ENCODE measurements around the gene EVC. TPM values are rescaled to one million over a fixed set of nuclear protein-coding genes. Genes with fewer than 3 reads are reported as not detected.

The EVC gene
- total RNA-seq, 1 experiment from 2014 or later = not detected

DNA sequence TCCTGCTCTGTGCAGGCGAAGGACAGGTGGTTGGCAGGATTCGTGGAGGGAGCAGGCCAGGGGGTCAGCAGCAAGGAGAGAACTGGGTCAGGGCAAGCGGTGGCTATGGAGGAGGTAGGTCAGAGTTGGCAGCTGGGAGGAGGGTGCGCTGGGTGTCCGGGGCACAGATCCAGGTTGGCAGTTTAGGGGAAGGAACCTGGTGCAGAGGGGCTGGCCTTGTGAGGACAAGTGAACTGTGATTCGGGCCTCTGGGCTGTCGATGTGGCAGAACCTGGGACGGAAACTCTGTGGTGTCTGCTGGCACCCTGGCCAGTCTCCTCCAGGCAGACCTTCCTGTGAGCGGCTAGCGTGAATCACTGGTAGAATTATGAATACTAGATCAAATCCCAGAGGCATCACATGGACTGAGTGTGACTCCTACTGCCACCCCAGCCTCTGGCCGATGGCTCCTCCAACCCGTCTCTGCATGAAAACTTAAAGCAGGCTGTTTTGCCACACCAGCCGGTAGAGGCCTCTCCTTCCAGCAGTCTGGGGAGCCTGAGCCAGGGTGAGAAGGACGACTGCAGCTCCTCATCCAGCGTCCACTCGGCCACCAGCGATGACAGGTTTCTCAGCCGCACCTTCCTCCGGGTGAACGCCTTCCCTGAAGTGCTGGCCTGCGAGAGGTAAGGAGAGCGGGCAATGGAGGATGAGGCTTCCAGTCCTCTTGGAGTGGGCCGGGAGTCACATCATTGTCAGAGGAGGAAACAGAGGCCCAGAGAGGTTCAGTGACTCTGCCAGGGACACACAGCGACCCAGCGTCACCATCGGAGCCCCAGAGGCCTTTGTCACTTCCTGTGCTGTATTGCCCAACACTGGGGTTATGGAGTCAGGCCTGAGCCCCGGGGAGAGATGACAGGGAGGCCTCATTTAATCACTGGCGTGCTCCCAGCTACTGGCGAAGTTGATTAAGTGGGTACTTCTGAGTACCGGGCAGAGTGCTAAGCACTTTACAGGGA lies 20.3 kb downstream of the EVC start:
- DNase-seq (ENCODE audit: low spot score) = no peak

DNA sequence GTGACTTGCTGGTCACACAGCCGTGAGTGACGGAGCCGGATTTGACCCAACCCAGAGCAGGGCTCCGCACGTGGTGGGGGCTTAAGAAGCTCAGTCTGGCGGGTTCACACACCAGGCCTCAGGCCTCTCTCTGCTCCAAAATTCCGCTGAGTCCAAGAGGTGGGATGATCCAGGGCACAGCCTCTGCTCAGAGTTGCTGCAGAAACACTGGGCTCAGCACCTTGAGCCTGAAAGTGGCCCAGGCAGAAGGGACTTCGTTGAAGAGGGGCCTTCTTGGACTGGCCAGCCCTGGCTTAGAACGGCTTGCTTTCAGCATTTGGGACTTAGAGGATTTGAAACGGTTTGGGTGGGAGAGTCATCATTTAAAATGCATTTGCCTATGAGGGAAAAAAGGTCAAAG lies 21.2 kb downstream of the EVC start:
- DNase-seq (ENCODE audit: low spot score) = no peak

DNA sequence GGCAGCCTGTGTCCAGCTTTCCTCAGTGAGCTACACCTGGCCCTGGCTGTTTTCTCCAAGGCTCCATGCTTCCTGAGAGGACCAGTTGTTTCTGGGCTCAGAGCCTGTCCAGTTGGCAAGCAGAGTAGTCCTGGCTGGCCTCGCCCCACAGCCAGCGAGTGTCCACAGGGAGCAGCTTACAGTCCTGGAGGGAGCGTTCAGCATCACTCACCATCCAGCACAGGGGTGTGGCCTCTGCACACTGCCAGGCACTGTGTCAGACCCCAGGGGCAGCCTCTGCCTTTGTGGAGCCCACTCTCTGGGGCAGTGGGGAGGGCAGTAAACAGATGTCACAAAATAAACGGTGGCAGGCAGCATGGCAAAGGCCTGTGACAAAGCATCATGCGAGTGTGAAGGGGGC lies 23.9 kb downstream of the EVC start:
- no peak for DNase-seq (ENCODE audit: low spot score)

DNA sequence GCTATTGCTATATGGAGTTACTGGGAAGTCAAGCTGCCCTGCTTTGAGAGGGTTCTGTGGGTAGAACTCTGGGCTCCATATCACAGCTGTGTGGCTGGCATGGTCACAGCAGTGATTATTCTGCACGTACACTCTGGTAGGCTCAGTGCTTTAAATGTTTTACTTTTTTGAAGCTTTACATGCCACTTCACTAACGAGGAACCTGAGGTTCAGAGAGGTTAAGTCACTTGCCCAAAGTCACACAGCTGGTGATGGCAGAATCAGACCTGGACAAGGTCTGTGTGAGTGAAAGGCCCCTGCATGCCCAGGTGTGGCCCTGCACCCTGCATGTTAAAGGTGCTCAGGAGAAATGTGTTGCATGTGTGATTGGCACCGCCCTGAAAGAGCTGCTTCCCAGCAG lies 24.5 kb downstream of the EVC start:
- DNase-seq (ENCODE audit: low spot score) = no peak

DNA sequence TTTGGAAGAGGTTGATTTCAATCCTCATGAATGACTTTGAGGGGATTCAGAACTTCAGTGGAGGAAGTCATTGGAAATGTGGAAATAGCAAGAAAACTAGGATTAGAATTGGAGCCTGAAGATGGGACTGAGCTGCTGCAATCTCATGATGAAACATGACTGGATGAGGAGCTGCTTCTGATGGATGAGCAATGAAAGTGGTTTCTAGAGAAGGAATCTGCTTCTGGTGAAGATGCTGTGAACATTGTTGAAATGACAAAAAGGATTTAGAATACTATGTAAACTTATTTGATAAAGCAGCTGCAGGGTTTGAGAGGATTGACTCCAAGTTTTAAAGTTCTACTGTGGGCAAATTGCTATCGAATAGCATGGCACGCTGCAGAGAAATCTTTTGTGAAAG lies 27.1 kb downstream of the EVC start:
- DNase-seq (ENCODE audit: low spot score) = no peak

DNA sequence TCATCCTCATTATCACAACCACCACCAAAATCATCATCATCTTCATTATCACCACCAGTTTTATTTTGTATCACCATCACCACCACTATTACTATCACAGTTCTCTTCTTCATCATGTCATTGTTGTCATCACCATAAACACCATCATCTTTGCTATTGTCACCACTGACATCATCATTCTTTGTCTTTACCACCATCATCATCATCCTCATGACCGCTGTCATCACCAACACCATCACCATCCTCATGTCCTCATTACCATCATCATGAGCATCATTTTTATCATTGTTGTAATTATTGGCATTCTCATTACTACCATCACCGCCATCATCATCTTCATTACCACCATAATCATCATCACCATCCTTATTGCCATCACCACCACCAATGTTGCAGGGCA lies 31.4 kb downstream of the EVC start:
- no peak for DNase-seq (ENCODE audit: low spot score)

DNA sequence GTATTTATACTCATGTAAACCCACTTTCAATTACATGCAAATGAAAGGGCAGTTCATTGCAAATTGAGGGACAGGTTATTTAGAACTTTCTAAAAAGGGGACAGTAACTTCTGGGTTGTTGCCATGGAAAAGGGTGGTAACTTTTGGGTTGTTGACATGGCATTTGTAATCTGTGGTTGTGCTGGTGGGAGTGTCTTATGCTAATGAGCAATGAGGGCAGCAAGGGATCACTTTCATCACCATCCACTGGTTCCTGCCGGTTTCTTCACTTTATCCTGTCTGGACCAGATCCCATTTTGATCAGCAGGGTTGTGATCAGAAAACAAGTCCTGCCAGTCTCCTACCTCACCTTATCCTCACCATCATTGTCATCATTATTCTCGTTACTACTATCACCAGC lies 32.0 kb downstream of the EVC start:
- DNase-seq (ENCODE audit: low spot score) = no peak

DNA sequence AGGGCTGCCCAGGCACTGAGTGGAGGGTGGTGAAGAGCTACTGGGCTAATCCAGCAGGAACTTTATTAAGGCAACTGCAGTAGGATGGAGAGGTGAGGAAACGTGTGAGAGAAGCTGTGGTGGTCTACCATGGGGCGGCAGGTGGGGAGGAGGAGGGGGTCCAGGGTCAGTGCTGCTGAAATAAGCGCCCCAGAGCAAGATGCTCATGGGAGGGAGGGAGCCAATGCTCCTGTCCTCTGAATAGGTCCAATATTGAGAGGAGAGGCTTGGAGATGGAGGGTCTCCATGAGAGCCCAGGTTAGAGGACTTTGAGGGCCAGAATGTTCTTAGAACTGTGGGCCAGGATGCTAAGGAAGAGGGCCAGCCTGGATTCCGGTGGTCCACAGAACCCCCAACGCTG lies 35.2 kb downstream of the EVC start:
- DNase-seq (ENCODE audit: low spot score) = no peak

DNA sequence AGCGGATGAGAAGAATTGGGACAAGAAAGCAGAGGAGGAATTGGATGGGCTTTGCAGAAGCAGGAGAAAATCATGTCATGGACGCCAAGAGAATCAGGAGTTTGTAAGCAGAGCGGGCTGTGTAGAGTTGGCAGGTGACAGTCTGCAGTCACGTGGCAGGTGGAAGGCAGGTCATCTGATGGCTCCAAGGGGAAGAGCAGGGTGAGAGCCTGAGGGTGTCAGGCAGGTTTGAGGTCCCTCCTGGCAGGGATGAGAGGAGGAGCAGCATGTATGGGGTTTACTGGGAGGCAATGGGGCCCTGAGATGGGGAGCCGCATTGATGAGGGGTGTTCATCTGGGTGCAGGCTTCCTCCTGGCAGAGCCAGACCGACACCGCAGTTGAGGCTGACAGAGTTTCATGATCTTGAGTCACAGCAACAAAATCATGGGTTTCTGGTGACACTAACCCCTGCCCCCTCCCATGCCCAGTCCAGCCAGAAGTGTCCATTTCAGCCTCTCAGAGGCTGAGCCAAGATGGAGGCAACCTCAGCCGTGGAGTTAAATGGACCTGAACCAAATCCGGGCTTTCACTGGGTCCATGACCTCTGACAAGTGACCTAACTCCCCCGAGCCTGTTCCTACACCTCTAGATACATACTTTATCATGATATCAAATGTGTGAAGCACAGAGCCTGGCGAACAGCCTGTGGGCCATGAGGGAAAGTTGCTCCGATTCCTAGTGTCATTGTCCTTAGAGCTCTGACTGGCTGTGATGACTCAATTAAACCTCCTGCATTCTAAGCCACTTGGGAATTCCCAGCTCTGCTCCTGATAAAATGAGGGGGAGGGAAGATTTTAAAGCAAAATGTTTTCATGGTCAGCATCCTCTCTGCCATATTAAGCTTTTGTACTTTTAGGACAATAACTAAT lies 36.1 kb downstream of the EVC start:
- DNase-seq (ENCODE audit: low spot score) = no peak

DNA sequence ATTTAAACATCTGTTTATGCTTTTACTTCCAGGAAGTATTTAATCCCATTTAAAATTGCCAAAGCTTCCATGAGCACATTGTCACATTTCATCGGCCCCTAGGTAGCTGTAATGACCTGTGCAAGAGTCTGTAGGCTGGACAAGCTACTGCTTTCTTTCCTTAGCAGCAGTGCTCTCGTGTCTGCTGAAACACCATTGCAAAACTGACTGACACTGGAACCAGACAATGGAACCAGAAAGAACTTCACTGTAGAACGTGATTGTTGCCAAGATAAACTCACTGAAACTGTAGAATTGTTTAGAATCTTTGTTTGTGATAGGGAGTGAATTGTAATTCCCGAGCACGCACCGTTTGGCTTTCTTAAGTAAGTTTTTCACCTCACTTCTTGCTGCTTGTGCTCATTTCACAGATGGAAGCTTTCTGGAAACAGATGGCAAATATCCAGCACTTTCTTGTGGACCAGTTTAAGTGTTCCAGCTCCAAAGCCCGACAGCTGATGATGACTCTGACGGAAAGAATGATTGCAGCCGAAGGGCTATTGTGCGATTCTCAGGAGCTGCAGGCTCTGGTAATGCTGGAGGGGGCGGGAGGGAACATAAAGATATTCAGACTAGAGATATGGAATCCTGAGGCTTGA lies 36.9 kb downstream of the EVC start:
- no peak for DNase-seq (ENCODE audit: low spot score)

DNA sequence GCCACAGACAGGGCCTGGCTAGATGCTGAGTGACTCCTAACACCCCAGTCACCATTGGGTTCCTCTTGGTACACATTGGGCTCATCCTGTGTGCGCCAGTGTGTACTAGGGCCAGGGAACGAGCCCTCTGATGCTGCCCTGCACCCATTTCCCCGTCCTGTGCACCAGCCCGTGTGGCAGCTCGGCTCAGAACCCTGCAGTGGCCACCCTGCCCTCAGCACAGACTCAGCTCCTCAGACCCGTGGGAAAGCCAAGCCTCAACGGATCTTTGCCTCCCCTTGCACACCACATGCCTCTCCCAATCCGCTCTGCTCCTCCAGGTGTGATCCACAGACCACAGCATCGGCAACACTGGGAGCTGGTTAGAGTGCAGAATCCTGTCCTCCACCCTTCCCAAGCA lies 38.6 kb downstream of the EVC start:
- DNase-seq (ENCODE audit: low spot score) = no peak

DNA sequence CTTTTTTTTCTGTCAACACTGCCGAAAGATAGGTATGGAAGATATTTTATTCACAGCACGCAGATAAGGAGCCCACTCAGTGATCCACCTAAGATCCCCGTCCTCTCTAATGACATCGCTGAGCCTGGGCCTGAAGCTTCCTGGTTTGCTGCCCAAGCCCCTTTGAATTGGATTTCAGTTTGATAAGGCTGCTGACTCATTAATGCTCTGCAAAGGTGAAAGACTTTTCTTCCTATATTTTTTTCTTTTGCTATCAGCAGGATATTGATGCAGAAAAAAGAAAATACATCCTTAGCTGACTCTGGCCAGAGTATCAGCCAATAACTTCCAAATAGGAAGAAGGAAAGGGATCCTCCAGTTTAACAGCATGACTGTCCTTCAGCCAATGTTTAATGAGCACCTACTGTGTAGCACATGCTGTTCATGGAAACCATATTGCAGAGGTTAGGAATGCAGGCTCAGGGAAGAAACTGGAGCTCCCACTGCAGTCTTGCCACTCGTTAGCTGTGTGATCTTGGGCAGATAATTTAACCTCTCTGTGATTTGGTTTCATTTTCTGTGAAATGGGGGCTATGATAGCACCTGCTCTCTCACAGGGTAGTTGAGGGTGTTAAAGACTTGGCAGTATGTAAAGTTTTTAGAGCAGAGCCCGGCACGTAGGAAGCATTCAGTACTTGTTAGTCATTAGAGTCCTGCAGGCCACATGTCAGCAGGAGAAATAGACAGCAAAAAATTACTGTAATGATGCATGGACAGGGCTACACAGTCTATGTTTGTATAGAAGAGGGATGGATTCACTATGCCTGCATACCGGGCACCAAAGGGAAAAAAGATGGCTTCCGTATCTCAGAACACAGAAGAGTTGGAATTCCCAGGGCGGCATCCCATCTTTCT lies 39.3 kb downstream of the EVC start:
- DNase-seq (ENCODE audit: low spot score) = no peak

DNA sequence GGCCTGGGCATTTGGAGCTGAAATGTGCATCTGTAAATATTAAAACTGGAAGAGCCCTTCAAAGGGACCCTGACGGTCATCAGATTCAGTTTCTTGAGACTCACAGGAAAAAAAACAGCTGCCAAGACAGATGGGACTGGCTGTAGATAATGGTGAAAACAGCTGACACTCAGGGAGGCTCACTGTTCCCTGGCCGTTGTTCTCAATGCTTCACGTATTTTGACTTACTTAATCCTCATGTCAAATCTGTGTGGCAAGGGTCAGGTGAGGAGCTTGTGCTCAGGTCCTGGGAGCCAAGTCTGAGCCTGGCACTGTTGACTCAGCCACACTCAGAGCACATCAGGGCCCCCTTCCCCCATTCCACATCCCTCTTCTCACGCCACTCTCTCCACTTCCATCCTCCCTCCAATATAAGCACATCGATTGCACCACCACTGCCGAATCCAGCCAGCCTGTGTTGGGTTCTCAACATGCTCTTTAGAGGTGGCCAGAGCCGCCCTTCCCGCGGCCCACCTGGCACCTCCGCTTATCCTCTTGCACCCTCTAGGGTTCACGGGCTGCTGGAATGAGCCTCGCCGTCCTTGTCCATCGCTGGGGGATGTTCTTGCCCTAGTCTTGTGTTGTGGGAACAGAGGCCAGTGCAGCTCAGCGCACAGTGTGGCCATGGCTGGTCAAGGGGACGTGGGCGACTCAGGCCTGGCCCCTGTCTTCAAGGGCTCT lies 40.1 kb downstream of the EVC start:
- no peak for DNase-seq (ENCODE audit: low spot score)

DNA sequence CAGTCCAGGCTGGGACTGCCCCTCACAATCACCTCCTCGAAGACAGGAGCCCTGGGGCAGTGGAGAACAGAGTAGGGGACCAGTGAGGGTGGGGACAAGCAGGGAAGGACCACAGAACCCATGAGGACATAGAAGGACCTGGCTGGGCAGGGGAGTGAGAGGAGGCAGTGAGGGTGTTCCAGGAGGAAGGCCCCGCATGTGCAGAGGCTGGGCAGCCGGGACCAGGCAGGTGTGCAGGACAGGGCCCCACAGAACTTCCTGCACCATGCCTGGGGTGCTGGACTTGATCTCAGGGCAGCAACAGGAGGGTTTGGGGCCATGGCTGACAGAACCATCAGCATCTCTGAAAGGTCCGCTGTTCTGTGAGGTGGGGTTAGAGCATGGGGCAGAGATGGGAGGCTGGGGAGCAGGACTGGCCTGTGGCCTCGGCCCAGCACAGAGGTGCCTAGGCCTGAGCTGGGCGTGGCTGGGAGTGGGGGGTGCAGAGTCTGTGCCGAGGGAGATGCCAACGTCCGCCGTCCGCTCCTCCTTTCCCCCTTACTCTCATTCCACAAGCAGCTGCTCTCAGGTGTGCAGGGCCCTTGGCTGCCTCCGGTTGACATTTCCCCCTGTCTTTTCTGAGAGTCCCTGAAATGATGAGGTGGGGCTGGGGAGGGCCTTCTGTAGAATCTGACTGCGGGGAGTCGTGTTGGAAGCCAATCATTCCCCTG lies 40.8 kb downstream of the EVC start:
- DNase-seq (ENCODE audit: low spot score) = no peak

DNA sequence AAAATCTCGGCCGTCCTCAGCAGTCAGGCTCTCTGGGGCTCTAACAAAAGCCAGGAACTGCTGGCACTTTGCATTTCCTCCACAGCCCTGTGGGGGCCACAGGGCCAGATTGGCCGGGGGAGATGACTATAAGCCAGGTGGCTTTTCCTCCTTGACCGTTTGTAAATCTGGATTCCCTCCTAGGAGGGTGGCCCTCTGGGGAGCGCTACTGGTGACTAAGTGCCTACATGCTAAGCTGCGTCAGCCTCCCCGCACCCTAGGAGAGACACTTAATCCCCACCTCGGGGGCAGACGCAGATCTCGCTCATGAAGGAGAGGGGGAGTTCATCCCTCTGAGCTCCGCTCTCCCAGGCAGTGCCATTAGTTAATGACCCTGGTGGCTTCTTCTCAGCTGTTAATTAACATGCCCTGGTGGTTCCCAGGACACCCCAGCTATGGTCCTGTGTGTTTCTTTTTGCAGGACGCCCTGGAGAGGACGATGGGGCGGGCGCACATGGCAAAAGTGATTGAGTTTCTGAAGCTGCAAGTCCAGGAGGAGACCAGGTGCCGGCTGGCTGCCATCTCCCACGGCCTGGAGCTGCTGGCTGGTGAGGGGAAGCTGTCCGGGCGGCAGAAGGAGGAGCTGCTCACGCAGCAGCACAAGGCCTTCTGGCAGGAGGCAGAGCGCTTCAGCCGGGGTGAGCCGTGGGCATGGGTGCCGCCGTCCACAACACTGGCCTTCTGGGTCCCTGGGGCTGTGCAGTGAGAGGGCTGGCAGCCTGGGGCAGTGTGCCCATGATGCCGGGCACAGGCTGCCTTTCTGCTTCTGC lies 41.6 kb downstream of the EVC start:
- DNase-seq (ENCODE audit: low spot score) = no peak

DNA sequence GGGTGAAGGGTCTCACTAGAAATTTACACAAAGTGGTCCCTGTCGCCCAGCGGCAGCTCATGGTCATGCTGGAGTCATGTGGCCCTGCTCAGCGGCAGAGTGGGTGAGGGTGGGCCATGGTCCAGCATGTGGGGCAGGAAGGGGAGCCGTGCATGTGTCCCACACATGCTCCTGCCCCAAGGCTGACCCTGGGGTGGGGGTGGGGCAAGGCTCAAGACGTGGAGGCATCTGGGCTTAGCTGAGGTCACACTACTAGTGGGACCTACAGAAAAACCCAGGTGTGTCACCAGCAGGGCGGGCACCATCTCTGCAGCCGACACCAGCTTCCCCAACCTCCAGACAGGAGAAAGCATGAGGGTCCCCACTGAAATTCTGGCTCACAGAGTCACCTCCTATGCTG lies 42.4 kb downstream of the EVC start:
- no peak for DNase-seq (ENCODE audit: low spot score)

DNA sequence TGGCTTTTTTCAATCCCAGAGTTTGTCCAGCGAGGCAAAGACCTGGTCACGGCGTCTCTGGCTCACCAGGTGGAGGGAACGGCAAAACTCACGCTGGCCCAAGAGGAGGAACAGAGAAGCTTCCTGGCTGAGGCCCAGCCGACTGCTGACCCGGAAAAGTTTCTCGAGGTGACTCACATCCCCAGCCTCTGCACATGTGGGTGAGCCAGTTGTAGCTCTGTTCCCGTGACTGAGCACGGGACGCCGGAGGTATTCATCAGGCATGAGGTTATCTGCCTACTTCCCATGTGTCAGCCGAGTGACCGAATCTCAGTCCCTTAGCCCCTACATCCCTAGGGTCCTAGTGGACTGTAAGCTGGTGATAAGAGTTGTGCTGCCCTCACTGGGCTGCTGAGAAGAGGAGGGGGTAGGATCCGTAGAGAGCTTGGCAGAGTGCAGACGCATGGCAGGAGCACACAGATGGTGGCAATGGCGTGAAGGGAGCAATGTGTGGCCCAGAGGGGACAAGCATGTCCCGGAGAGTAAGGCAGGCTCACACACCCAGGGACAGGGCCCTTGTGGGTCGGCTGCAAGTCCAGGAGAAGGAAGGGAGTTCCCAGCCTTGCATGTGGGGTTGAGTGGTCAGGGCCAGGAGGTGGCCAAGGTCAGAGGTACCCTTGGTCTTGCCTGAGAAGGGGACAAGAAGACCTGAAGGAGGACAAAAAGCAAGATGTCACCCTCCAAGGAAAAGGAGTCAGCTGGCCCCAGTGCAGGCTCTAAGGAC lies 42.9 kb downstream of the EVC start:
- DNase-seq (ENCODE audit: low spot score) = no peak

DNA sequence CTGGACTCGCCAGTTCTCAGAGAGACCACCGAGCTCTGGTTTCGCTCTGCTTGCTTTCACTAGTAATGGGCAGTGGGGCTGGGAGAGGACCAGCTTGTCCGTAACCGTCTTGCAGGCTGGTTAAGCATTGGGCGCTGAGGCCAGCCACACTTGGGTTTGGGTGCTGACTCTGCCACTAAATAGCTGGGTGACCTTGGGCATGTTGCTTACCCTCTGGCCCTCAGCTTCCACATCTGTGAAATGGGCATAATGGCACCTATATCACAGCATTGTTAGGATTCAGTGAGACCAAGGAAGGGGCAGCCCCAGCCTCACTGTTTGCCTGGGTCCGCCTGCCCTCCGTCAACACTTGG lies 43.5 kb downstream of the EVC start:
- no peak for DNase-seq (ENCODE audit: low spot score)
